NCI-H187 (cell line): ENCODE results near the gene PDGFA.

Source experiments
- DNase-seq, 2 experiments: peaks; one replicate each; lab custom pipeline; 2025; lab: John Stamatoyannopoulos, UW

The PDGFA gene

GRCh38 chr7:504221-505111 lies 15.2 kb downstream of the PDGFA start:
- DNase-seq = no peak

- DNase-seq = no peak
Observed at GRCh38 chr7:503575-504111, 16.0 kb downstream of the PDGFA start.

- DNase-seq = no peak
Observed at GRCh38 chr7:502296-502695, 17.4 kb downstream of the PDGFA start.

- no peak for DNase-seq
Observed at GRCh38 chr7:501526-501925, 18.1 kb downstream of the PDGFA start.

GRCh38 chr7:500521-501420 lies 18.9 kb downstream of the PDGFA start:
- DNase-seq = no peak

- DNase-seq = no peak
Observed at GRCh38 chr7:499853-500485, 19.7 kb downstream of the PDGFA start.

GRCh38 chr7:498678-499641 lies 20.7 kb downstream of the PDGFA start:
- DNase-seq = no peak

GRCh38 chr7:497946-498655 lies 21.5 kb downstream of the PDGFA start:
- DNase-seq = no peak

GRCh38 chr7:497346-497745 lies 22.3 kb downstream of the PDGFA start:
- DNase-seq = no peak

GRCh38 chr7:496528-497295 lies 22.9 kb downstream of the PDGFA start:
- DNase-seq = no peak

- no peak for DNase-seq
Observed at GRCh38 chr7:495761-496321, 23.8 kb downstream of the PDGFA start.

GRCh38 chr7:495326-495725 lies 24.3 kb downstream of the PDGFA start:
- no peak for DNase-seq

- no peak for DNase-seq
Observed at GRCh38 chr7:494906-495305, 24.7 kb downstream of the PDGFA start.

GRCh38 chr7:494259-494687 lies 25.4 kb downstream of the PDGFA start:
- no peak for DNase-seq

- no peak for DNase-seq
Observed at GRCh38 chr7:493661-494251, 25.9 kb downstream of the PDGFA start.

GRCh38 chr7:492714-493065 lies 27.0 kb downstream of the PDGFA start:
- DNase-seq = no peak

GRCh38 chr7:491958-492713 lies 27.5 kb downstream of the PDGFA start:
- DNase-seq = no peak

GRCh38 chr7:491292-491957 lies 28.2 kb downstream of the PDGFA start:
- no peak for DNase-seq
